ENCODE results near the gene VCAM1.

GRCh38 chr1:100703716-100704115, 15.8 kb upstream of the VCAM1 start:
- no peak for TF ChIP-seq CTCF (IDR thresholded peaks at IDR 0.05)
- TF ChIP-seq POLR2A (IDR thresholded peaks at IDR 0.05) = no peak

Measured in heart left ventricle (tissue), 13 donors.